ENCODE measurements around the gene MPG.
A peak's percentile ranks its signal among the peaks of the same experiment; 100 is the strongest.

The MPG gene

GRCh38 chr16:54237-54581 is 23.8 kb upstream of the MPG start:
- Histone ChIP-seq H3K27ac (peak overlapping the region; percentile 79), H3K9me3 (no peaks in the 10 kb centered on the region), H3K4me3 (ENCODE audit: low read depth in 1 of 2, low read length in 1 of 2) (peak overlapping the region; percentile 91 to 98), H3K36me3 (peaks cover 34% of the 10 kb centered on the region), H3K4me1 (ENCODE audit: control insufficient read depth in 1 of 2, insufficient read depth in 1 of 2, low read depth in 1 of 2, low read length in 1 of 2) (peaks cover 17 to 22% of the 10 kb centered on the region in 2 experiments), H3K27me3 (no peaks in the 10 kb centered on the region)
- no peak for TF ChIP-seq CTCF (IDR thresholded peaks at IDR 0.05)

GRCh38 chr16:55571-56136 is 22.4 kb upstream of the MPG start:
- peaks cover 17 to 22% of the 10 kb centered on the region in 2 experiments for H3K4me1 ChIP-seq (ENCODE audit: control insufficient read depth in 1 of 2, insufficient read depth in 1 of 2, low read depth in 1 of 2, low read length in 1 of 2)

GRCh38 chr16:56231-56927 is 21.6 kb upstream of the MPG start:
- H3K36me3 ChIP-seq = peaks cover 22% of the 10 kb centered on the region

More at GRCh38 chr16:55571-56136, 22.4 kb upstream of the MPG start:
- no peak overlapping the region for H3K27ac ChIP-seq
- H3K9me3 ChIP-seq = no peaks in the 10 kb centered on the region
- no peaks in the 10 kb centered on the region for H3K27me3 ChIP-seq
- no peak for TF ChIP-seq CTCF (IDR thresholded peaks at IDR 0.05)
- H3K36me3 ChIP-seq = peaks cover 28% of the 10 kb centered on the region
- no peak overlapping the region for H3K4me3 ChIP-seq (ENCODE audit: low read depth in 1 of 2, low read length in 1 of 2)

GRCh38 chr16:57711-58110 is 20.3 kb upstream of the MPG start:
- H3K9me3 ChIP-seq = no peaks in the 10 kb centered on the region
- peaks cover 22% of the 10 kb centered on the region for H3K36me3 ChIP-seq
- TF ChIP-seq CTCF (IDR thresholded peaks at IDR 0.05) = no peak
- no peak overlapping the region for H3K4me3 ChIP-seq (ENCODE audit: low read depth in 1 of 2, low read length in 1 of 2)
- H3K27ac ChIP-seq = no peak overlapping the region
- H3K4me1 ChIP-seq (ENCODE audit: control insufficient read depth in 1 of 2, insufficient read depth in 1 of 2, low read depth in 1 of 2, low read length in 1 of 2) = peaks cover 12 to 15% of the 10 kb centered on the region in 2 experiments
- no peaks in the 10 kb centered on the region for H3K27me3 ChIP-seq

More at GRCh38 chr16:56231-56927, 21.6 kb upstream of the MPG start:
- no peaks in the 10 kb centered on the region for H3K27me3 ChIP-seq
- peaks cover 17 to 20% of the 10 kb centered on the region in 2 experiments for H3K4me1 ChIP-seq (ENCODE audit: control insufficient read depth in 1 of 2, insufficient read depth in 1 of 2, low read depth in 1 of 2, low read length in 1 of 2)
- H3K9me3 ChIP-seq = no peaks in the 10 kb centered on the region
- no peak overlapping the region for H3K4me3 ChIP-seq (ENCODE audit: low read depth in 1 of 2, low read length in 1 of 2)
- no peak for TF ChIP-seq CTCF (IDR thresholded peaks at IDR 0.05)
- H3K27ac ChIP-seq = no peak overlapping the region

GRCh38 chr16:58491-59439 is 19.3 kb upstream of the MPG start:
- H3K27ac ChIP-seq = no peak overlapping the region
- H3K4me1 ChIP-seq (ENCODE audit: control insufficient read depth in 1 of 2, insufficient read depth in 1 of 2, low read depth in 1 of 2, low read length in 1 of 2) = peaks cover 6 to 8% of the 10 kb centered on the region in 2 experiments
- no peaks in the 10 kb centered on the region for H3K9me3 ChIP-seq
- no peak overlapping the region for H3K4me3 ChIP-seq (ENCODE audit: low read depth in 1 of 2, low read length in 1 of 2)
- H3K36me3 ChIP-seq = peaks cover 22% of the 10 kb centered on the region
- H3K27me3 ChIP-seq = no peaks in the 10 kb centered on the region
- no peak for TF ChIP-seq CTCF (IDR thresholded peaks at IDR 0.05)

Measured in neutrophil (primary cell).